Heart right ventricle (tissue), 16 donors: Measurements from ENCODE around the gene SFXN5. TPM values are rescaled to one million over a fixed set of nuclear protein-coding genes. Genes with fewer than 3 reads are reported as not detected.

Experiments used
- ATAC-seq, 8 donors: fragments of 200-7000 bp; cut with Tn5 transposase; one replicate each; pipeline ENCODE4 v1.9.1; 2020; ENCODE audit warnings: mild to moderate bottlenecking in 8 of 8, moderate library complexity in 8 of 8, moderate number of reproducible peaks in 1 of 8
- DNase-seq, 2 donors: peaks; one replicate each; pipeline ENCODE4 v3.0.0-alpha.2; 2020
- H3K27ac ChIP-seq, 10 donors: fragments of 200-600 bp; sonication (generic) in 2 of 10; one replicate each; pipeline versions ENCODE4 v1.5.0 to v1.8.0; 2020 to 2022; ENCODE audit warnings: mild to moderate bottlenecking in 3 of 10
- H3K27me3 ChIP-seq, 7 donors: fragments of 200-600 bp; one replicate each; pipeline ENCODE4 v1.8.0; 2021 to 2022; ENCODE audit warnings: mild to moderate bottlenecking in 2 of 7
- H3K36me3 ChIP-seq, 9 donors: fragments of 200-600 bp; sonication (generic) in 1 of 9; one replicate each; pipeline versions ENCODE4 v1.5.0 to v1.8.0; 2020 to 2022; ENCODE audit warnings: mild to moderate bottlenecking in 2 of 9
- H3K4me1 ChIP-seq, 9 donors: fragments of 200-600 bp; sonication (generic) in 1 of 9; one replicate each; pipeline versions ENCODE4 v1.5.0 to v1.8.0; 2020 to 2022; ENCODE audit warnings: mild to moderate bottlenecking in 4 of 9
- H3K4me3 ChIP-seq, 10 donors: fragments of 200-600 bp; sonication (generic) in 2 of 10; one replicate each; pipeline versions ENCODE4 v1.5.0 to v1.8.0; 2020 to 2022; ENCODE audit warnings: mild to moderate bottlenecking in 7 of 10, moderate library complexity in 2 of 10
- H3K9me3 ChIP-seq, 11 donors: fragments of 200-600 bp in 10 of 11; sonication (generic) in 2 of 11; one replicate each; pipeline versions ENCODE4 v1.5.0 to v1.8.0; 2013 to 2022; ENCODE audit warnings: mild to moderate bottlenecking in 2 of 11, control low read depth in 1 of 11, moderate library complexity in 1 of 11
- WGBS, 2 donors: extraction: QIAGEN DNeasy Blood & Tissue Kit; methylation state at CpG; one replicate each; pipeline ENCODE4 v1.1.7; 2013; ENCODE audit warnings: inconsistent platforms in 1 of 2; 5-methylcytosine and 5-hydroxymethylcytosine counted together
- intact Hi-C, 10 donors: fragments of 100-400 bp; cut with DNase I; formaldehyde crosslinking; loops; one replicate each; pipeline versions ENCODE4 v1.11.1 to v1.14.2; 2022
- polyA plus RNA-seq, 2 donors: library from polyadenylated mRNA; stranded (reverse); fragments of 200-250 nt; gene quantifications; one replicate each; pipeline ENCODE4 v1.2.3, GENCODE V29; 2013
- total RNA-seq, 10 donors: library from RNA; stranded (reverse); fragmentation: NEBNext Ultra II Directional in 3 of 10; extraction: Animal tissue kit (Norgen Biotek cat#: 25700) in 3 of 10; gene quantifications; one replicate each; pipeline versions ENCODE4 v1.2.1 to v1.2.4, GENCODE V29; 2021 to 2023
- TF ChIP-seq, protein P1 (sequence below), 9 donors: fragments of 200-600 bp; sonication (generic) in 2 of 9; IDR thresholded peaks; one replicate each; pipeline versions ENCODE4 v1.5.0 to v1.8.0; 2021 to 2022; ENCODE audit warnings: antibody characterized with exemption in 9 of 9, mild to moderate bottlenecking in 5 of 9, moderate library complexity in 1 of 9
- donor health status: Arrhythmogenic right ventricular cardiomyopathy.
- donor health status: ischemic (EF 13 %, LVEDD 7.1; RV severe dilation, severe dysfunction).
- donor health status: healthy with polysubstance abuse.
- donor health status: DM: no; HTN: yes; CAD: no.
- donor health status: DM: no; HTN: no; CAD: no.
- donor health status: ischemic (EF 25% LVEDD 6.9; RV normal size, moderate dysfunction).
- donor health status: ischemic (EF 25% LVEDD 5.7; RV mildly dilated, moderate dysfunction).
- donor health status: healthy.
- donor health status: DM: yes; HTN: yes; CAD: no.
- donor health status: Ischemic cardiomyopathy.
- donor health status: ischemic (EF 35%, LVEDD 5.7; RV mildly dilated, moderate dysfunction).
- donor health status: nonischemic (EF 11% LVEDD 7.7; RV severe dilation, severe dysfunction).
- donor health status: DM: yes; HTN: yes; CAD: no.
- donor health status: PGD.
- donor health status: ischemic (EF 29% LVEDD 5.4; RV normal size, mild dysfunction).
- donor health status: nonischemic (EF 23%, LVEDD 6.1; RV moderate dilation, normal function).

Gene SFXN5
- total and polyA plus RNA-seq, 12 donors = 4.4 to 11.8 (median 9.7) TPM

DNA sequence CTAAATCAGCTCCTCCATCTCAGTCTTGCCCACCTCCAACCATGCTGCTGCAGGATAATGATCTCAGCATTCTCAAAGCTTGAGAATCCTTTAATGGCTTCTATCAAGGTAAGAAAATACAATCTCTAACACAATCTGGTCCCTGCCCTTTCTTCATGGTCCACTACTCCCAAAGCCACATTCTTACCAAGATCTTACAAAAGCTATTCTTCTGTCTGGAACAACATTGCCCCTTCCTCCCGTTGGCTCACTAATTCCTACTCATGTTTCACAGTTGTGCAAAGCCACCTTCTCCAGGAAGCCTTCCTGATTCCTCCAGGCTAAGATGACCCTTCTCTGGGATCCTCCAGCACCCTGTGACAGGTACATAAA lies 5.9 kb upstream of the SFXN5 start:
- Histone ChIP-seq H3K4me3 (no peak overlapping the region), H3K27me3 (no peaks in the 10 kb centered on the region), H3K9me3 (no peaks in the 10 kb centered on the region), H3K4me1 (peaks cover 0 to 16% (median 2%) of the 10 kb centered on the region in 9 donors), H3K27ac (no peak overlapping the region), H3K36me3 (peaks cover 0 to 55% (median 8%) of the 10 kb centered on the region in 9 donors)
- DNase-seq = no peak
- TF ChIP-seq, protein P1, sequence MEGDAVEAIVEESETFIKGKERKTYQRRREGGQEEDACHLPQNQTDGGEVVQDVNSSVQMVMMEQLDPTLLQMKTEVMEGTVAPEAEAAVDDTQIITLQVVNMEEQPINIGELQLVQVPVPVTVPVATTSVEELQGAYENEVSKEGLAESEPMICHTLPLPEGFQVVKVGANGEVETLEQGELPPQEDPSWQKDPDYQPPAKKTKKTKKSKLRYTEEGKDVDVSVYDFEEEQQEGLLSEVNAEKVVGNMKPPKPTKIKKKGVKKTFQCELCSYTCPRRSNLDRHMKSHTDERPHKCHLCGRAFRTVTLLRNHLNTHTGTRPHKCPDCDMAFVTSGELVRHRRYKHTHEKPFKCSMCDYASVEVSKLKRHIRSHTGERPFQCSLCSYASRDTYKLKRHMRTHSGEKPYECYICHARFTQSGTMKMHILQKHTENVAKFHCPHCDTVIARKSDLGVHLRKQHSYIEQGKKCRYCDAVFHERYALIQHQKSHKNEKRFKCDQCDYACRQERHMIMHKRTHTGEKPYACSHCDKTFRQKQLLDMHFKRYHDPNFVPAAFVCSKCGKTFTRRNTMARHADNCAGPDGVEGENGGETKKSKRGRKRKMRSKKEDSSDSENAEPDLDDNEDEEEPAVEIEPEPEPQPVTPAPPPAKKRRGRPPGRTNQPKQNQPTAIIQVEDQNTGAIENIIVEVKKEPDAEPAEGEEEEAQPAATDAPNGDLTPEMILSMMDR (IDR thresholded peaks at IDR 0.05) = no peak
- WGBS, 2 donors = 93 to 97% methylated on average over 1 of the region's 1 CpG
- ATAC-seq = no peak
- intact Hi-C loops = loop anchor here in 6 of 10 donors (5.0 to 10.0 kb wide), 3 partner anchors 85 to 185 kb away; no protein-coding TSS in a partner anchor

DNA sequence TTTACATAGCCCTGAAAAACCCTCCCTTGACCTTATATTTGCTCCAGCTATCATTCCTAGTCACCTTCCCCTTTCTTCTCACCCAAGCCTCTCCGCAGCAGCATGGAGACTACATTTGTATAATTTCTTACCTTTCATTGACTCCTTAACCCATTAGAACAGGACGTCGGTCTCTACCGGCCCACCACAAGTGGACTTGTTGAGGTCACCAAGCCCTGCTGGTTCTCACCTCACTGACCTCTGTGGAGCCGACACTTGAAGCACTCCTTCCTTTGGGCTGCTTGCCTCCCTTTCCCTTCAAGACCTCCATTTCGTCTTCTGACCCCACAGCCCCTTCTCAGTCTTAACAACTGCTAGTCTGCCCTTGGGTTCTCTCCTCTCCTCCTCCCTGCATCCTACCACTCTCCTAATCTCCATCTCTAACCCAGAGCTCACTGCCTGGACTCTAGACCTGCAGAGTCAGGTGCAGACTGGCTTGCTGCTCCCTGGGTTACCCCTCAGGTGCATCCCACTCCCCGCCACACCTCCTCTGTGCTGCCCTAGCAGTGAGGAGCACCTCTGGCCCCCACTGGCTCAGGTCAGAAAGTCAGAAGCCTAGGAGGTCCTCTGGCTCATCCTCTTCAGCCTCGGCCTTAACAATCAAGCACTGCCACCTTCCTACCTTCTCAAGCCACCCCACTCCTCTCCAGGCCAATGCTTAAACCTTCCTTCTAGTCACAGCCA lies 5.3 kb upstream of the SFXN5 start:
- peaks cover 2 to 22% (median 8%) of the 10 kb centered on the region in 9 donors for H3K4me1 ChIP-seq
- no peak for ATAC-seq
- intact Hi-C loops = loop anchor here in 6 of 10 donors (5.0 to 10.0 kb wide), 3 partner anchors 85 to 185 kb away; no protein-coding TSS in a partner anchor
- 88 to 93% methylated on average over 8 of the region's 8 CpGs for WGBS, 2 donors
- TF ChIP-seq, protein P1 (IDR thresholded peaks at IDR 0.05) = no peak
- H3K4me3 ChIP-seq = no peak overlapping the region
- H3K27me3 ChIP-seq = no peaks in the 10 kb centered on the region
- H3K9me3 ChIP-seq = no peaks in the 10 kb centered on the region
- no peak overlapping the region for H3K27ac ChIP-seq
- peaks cover 0 to 55% (median 8%) of the 10 kb centered on the region in 9 donors for H3K36me3 ChIP-seq
- no peak for DNase-seq

DNA sequence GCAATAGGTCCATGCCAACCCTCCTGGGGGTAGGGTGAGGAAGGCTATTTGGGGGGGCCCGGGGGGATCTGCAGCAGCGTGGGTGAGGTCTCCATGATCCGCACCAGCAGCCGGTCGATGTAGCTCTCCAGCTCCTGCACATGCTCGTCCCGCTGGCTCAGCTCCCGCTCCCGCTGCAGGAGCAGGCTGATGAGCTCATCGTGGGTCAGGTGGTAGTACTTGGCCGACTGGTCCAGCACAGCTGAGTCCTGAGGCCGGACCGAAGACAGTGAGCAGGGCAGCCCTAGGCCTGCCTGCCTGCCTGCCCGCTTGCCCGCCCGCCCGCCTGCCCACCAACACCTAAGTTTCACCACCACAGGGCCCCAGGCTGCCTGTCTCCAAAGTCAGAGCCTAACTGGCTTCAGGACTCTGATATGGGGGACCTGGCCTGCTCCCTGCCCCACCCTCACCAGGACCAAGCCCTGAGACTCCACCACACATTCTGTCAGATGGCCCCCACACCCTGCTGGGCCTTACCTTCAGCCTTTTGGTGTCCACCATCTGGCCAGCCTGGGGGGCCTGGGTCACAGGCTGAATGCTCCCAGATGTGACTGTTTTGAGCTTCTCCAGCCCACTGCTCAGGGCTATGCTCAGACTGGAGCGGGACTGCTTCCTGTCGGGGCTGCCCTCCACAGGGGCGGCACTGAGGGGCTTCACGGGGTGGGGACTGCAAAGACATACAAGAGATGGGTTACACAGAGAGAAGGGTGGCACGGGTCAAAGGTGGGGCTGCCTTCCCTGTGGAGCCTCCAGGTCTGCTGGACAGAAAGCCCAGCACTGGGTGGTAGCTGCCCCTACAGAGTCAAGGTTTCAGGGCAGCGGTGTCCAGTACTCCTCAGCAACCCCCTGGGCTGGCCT lies 4.2 kb upstream of the SFXN5 start:
- H3K4me3 ChIP-seq = no peak overlapping the region
- 77% methylated on average over 23 of the region's 23 CpGs for WGBS, 2 donors
- H3K27ac ChIP-seq = peak overlapping the region in 3 of 10 donors; percentile 25 to 47 (median 41)

More for the DNA sequence above, 4.2 kb upstream of the SFXN5 start:
- H3K4me1 ChIP-seq = peaks cover 2 to 23% (median 9%) of the 10 kb centered on the region in 9 donors
- TF ChIP-seq, protein P1 (IDR thresholded peaks at IDR 0.05) = no peak
- ATAC-seq (peak in 2 of 8 donors; percentile 3 to 12), DNase-seq (peak in 1 of 2 donors; percentile 69)
- no peaks in the 10 kb centered on the region for H3K27me3 ChIP-seq
- intact Hi-C loops = loop anchor here in 6 of 10 donors (5.0 to 10.0 kb wide), 3 partner anchors 83 to 183 kb away; no protein-coding TSS in a partner anchor
- no peaks in the 10 kb centered on the region for H3K9me3 ChIP-seq
- peaks cover 0 to 49% (median 7%) of the 10 kb centered on the region in 9 donors for H3K36me3 ChIP-seq
